CD4-positive, alpha-beta T cell treated with Interferon gamma for 1 hour (primary cell): ENCODE results near the gene EPHB4.
"Not testable (repeated sequence)": the region's sequence is repeated elsewhere in the genome, so short reads cannot be mapped to it uniquely, and the experiment has no call there.

ENCODE experiments used
- DNase-seq: peaks from one replicate; pipeline ENCODE4 v3.0.0-alpha.2; 2020

Gene EPHB4

DNA sequence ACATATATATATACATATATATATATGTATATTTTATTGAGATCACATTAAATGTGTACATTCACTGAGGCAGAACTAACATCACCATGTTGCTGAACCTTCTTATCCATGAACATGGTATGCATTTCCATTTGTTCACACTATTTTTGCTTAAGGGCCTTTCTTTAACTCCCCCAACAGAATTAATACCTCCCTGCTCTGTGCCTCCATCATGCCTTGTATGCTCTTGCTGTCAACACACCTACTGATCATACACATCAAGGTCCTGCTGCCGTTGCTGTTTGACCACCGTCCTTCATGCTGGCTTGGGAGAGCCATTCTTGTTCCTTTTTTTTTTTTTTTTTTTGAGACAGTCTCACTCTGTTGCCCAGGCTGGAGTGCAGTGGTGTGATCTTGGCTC lies 43.5 kb downstream of the EPHB4 start:
- no peak for DNase-seq

GRCh38 chr7:100781255-100781654 lies 46.1 kb downstream of the EPHB4 start:
- no peak for DNase-seq

- DNase-seq: no peak
Observed at GRCh38 chr7:100779359-100779758, 48.0 kb downstream of the EPHB4 start.

DNA sequence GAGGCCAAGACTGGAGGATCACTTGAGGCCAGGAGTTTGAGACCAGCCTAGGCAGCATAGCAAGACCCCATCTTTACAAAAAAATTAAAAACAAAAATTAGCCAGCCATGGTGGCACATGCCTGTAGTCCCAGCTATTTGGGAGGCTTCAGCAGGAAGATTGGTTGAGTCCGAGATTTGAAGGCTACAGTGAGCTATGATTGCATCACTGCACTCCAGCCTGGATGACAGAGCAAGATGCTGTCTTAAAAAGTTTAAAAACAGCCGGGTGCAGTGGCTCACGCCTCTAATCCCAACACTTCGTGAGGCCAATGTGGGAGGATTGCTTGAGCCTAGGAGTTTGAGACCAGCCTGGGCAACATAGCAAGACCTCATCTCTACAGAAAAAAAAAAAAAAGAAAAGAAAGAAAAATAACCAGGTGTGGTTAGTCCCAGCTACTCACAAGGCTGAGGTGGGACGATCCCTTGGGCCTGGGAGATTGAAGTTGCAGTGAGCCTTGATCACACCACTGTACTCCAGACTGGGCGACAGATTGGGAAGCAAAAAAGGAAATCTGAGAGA lies 49.2 kb downstream of the EPHB4 start:
- no peak for DNase-seq

- no peak for DNase-seq
Observed at GRCh38 chr7:100773491-100773890, 53.8 kb downstream of the EPHB4 start.

DNA sequence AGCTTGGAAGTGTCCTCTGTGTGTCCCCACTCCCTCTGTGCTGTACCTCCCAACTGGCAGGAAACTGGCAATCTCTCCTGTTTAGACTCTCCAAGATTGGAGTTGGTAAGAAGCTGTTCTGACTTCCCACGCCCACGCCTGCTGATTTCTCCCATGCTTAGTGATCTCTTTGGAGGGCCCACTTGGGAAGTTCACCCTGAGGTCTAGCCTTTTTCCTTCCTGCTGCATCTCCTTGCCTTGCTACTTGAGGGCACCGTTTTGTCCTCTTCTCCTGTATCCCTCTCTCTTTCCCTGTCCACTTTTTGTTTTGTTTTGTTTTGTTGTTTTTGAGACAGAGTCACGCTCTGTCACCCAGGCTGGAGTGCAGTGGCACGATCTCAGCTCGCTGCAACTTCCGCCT lies 58.5 kb downstream of the EPHB4 start:
- no peak for DNase-seq

GRCh38 chr7:100765250-100765649 lies 62.1 kb downstream of the EPHB4 start:
- no peak for DNase-seq

DNA sequence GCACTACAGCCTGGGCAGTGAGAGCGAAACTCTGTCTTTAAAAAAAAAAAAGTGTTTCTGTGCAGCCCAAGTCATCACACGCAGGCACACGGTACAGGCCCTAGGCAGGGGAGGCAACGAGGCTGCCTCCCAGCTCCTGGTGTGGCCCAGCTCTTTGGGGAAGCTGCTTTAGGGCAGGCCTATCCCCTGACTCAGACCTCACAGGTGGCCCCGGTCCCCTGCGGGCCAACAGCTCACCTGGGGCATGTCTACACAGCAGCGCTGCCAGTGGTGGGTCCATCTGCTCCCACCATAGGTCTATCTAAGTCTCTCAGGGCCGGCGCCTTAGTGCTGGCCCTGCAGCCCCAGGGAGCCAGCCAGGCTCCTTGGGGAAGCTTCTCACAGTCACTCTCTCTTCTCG lies 62.5 kb downstream of the EPHB4 start:
- DNase-seq: no peak

DNA sequence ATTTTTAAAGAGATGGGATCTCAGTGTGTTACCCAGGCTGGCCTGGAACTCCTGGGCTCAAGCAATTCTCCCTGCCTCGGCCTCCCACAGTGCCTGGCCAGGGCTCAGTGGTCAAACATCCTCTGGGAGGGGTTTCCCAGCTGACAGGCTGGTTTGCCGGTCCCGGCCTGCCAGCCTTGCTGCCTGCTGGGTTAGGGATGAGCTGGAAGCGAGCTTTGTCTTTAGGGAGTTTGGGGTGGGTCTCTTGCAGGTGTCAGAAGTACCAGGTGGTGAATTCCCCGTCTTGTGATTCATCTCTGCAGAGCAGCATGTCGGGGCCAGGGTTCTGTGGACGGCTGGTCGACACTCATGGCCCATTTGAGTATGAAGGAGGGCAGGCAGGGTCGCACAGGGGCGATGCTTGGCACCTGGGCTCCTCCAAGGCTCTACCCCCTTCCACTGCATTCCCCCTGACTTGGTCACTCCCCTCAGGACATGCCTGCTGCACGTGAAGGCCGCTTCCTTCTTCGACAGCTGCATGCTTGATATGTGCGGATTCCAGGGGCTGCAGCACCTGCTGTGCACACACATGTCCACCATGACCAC lies 63.7 kb downstream of the EPHB4 start:
- DNase-seq: no peak

DNA sequence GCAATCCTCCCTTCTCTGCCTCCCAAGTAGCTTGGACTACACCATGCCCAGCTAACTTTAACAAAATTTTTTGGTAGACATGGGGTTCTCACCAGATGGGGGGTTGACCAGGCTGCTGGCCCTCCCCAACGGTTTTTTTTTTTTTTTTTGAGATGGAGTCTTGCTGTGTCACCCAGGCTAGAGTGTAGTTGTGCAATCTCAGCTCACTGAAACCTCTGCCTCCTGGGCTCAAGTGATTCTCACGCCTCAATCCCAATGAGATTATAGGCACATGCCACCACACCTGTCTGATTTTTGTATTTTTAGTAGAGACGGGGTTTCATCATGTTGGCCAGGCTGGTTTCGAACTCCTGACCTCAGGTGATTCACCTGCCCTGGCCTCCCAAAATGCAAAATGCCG lies 64.5 kb downstream of the EPHB4 start:
- not testable (repeated sequence) for DNase-seq

- no peak for DNase-seq
Observed at GRCh38 chr7:100759357-100760171, 67.8 kb downstream of the EPHB4 start.

GRCh38 chr7:100753750-100754149 lies 73.6 kb downstream of the EPHB4 start:
- DNase-seq: no peak

GRCh38 chr7:100752994-100753393 lies 74.3 kb downstream of the EPHB4 start:
- no peak for DNase-seq
